GM21825 (cell line): ENCODE results near the gene SH3RF3.

Experiments
- ATAC-seq: cut with Tn5 transposase; IDR thresholded peaks from one replicate; pipeline ENCODE4 v1.9.1; 2021; ENCODE audit warnings: mild to moderate bottlenecking, moderate library complexity; ENCODE audit not compliant: unreplicated experiment

SH3RF3 gene

GRCh38 chr2:109345653-109346480 lies 216.9 kb downstream of the SH3RF3 start:
- no peak for ATAC-seq

GRCh38 chr2:109346601-109347228 lies 217.7 kb downstream of the SH3RF3 start:
- ATAC-seq: no peak

- no peak for ATAC-seq
Measured at GRCh38 chr2:109347626-109348025, 218.6 kb downstream of the SH3RF3 start.

GRCh38 chr2:109348190-109348589 lies 219.2 kb downstream of the SH3RF3 start:
- no peak for ATAC-seq

- peak; percentile 89 for ATAC-seq
Measured at GRCh38 chr2:109348671-109349502, 219.9 kb downstream of the SH3RF3 start.

GRCh38 chr2:109349503-109350465 lies 220.8 kb downstream of the SH3RF3 start:
- ATAC-seq: no peak

- no peak for ATAC-seq
Measured at GRCh38 chr2:109350526-109350925, 221.5 kb downstream of the SH3RF3 start.

- no peak for ATAC-seq
Measured at GRCh38 chr2:109351164-109351756, 222.3 kb downstream of the SH3RF3 start.

- no peak for ATAC-seq
Measured at GRCh38 chr2:109352056-109352897, 223.3 kb downstream of the SH3RF3 start.

- ATAC-seq: no peak
Measured at GRCh38 chr2:109352898-109353689, 224.1 kb downstream of the SH3RF3 start.

- ATAC-seq: no peak
Measured at GRCh38 chr2:109353806-109354745, 225.1 kb downstream of the SH3RF3 start.

GRCh38 chr2:109355192-109355843 lies 226.3 kb downstream of the SH3RF3 start:
- no peak for ATAC-seq

- no peak for ATAC-seq
Measured at GRCh38 chr2:109356324-109357035, 227.5 kb downstream of the SH3RF3 start.

- no peak for ATAC-seq
Measured at GRCh38 chr2:109364217-109364616, 235.2 kb downstream of the SH3RF3 start.

GRCh38 chr2:109365131-109365530 lies 236.1 kb downstream of the SH3RF3 start:
- no peak for ATAC-seq

GRCh38 chr2:109367683-109368082 lies 238.7 kb downstream of the SH3RF3 start:
- ATAC-seq: no peak
